ENCODE data around the gene SLCO2B1.

SLCO2B1 gene

DNA sequence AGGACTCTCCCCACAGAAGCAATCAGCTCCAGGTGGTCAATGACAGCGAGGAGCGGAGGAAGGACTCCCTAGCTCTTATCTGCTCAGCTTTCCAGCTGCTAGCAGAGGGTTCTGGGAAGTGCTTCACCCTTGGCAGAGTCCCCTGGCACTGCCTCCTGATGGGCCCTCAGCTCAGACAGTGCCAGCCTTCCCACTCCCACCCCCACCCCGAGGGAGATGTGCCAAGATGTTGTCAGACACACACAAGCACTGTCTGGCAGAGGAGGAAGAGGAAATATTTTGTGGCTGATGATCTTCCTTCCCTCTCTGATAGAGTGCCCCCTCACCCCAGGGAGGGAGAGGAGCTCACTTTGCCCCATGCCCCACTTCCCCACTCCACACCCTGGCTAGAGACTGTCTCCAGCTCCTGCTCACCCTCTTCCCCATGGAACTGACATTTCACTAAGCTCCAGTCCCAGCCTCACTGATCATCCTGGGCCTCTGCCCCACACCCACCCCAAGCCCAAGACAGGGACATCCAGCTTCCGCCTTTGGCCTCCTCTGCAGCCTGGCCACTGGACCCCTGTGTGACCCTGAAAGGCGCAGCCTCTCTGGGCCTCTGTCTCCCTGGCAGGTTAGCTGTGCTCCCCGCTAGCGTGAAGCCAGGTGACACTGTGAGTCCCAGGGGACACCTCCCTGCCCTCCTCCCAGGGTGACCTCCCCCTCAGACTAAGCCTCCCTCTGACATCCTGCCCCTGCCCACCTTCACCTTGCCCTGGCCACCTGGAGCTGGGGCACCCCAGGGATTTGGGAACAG lies 44.5 kb downstream of the SLCO2B1 start:
- no peaks in the 10 kb centered on the region for H3K36me3 Mint-ChIP-seq (ENCODE audit: insufficient read depth)
- ATAC-seq (replicated peaks; ENCODE audit: extremely low read depth, poor library complexity, severe bottlenecking), result no peak
- DNase-seq (ENCODE audit: low spot score in 2 of 2), result no peak
- no peak overlapping the region for H3K27ac Mint-ChIP-seq (ENCODE audit: low read depth)
- H3K27me3 Mint-ChIP-seq, result no peaks in the 10 kb centered on the region
- H3K9me3 Mint-ChIP-seq, result no peaks in the 10 kb centered on the region
- H3K4me3 Mint-ChIP-seq, result no peak overlapping the region
- no peaks in the 10 kb centered on the region for H3K4me1 Mint-ChIP-seq

- no peaks in the 10 kb centered on the region for H3K36me3 Mint-ChIP-seq (ENCODE audit: insufficient read depth)
- H3K4me3 Mint-ChIP-seq, result no peak overlapping the region
- no peaks in the 10 kb centered on the region for H3K9me3 Mint-ChIP-seq
- no peaks in the 10 kb centered on the region for H3K4me1 Mint-ChIP-seq
- no peak for ATAC-seq (replicated peaks; ENCODE audit: extremely low read depth, poor library complexity, severe bottlenecking)
- no peak overlapping the region for H3K27ac Mint-ChIP-seq (ENCODE audit: low read depth)
- DNase-seq (ENCODE audit: low spot score in 2 of 2), result no peak
- no peaks in the 10 kb centered on the region for H3K27me3 Mint-ChIP-seq
Observed at GRCh38 chr11:75196426-75196825, 45.5 kb downstream of the SLCO2B1 start.

- DNase-seq (ENCODE audit: low spot score in 2 of 2) (no peak), ATAC-seq (replicated peaks; ENCODE audit: extremely low read depth, poor library complexity, severe bottlenecking) (no peak)
- Mint-ChIP-seq H3K4me1 (no peaks in the 10 kb centered on the region), H3K27me3 (no peaks in the 10 kb centered on the region), H3K36me3 (ENCODE audit: insufficient read depth) (no peaks in the 10 kb centered on the region), H3K9me3 (no peaks in the 10 kb centered on the region), H3K4me3 (no peak overlapping the region), H3K27ac (ENCODE audit: low read depth) (no peak overlapping the region)
Observed at GRCh38 chr11:75197512-75198277, 46.8 kb downstream of the SLCO2B1 start.

DNA sequence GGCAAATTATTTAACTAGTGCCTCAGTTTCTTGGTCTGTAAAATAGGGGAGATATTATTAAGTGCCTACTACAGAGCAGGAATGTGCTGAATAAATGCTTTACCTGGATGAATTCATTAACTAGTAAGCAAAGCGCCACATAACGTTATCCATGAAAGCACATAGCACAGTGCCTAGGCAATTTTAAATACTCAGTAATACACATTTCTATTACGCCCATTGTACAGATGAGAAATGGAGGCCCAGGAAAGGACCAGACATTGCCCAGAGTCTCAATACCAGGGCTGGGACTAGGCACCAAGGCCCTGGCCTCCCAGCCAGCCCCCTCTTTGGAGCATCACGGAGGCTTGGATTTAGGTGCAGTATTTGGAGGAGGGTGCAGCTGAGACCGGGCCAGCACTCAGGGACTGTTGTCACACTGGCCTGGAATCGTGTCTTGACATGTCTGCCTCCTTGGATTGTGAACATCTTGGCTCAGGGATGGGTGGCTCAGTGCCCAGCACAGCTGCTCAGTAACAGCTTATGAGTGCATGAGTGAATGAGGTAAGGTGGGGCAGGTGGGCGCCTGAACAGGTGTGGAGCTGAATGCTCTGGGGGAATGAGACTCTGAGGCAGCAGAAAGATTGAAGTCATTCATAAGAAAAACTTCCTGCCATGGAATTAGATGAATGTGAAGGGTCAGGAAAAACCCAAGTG lies 47.5 kb downstream of the SLCO2B1 start:
- H3K27me3 Mint-ChIP-seq, result no peaks in the 10 kb centered on the region
- no peak overlapping the region for H3K4me3 Mint-ChIP-seq
- H3K36me3 Mint-ChIP-seq (ENCODE audit: insufficient read depth), result no peaks in the 10 kb centered on the region
- H3K4me1 Mint-ChIP-seq, result no peaks in the 10 kb centered on the region
- DNase-seq (ENCODE audit: low spot score in 2 of 2) (no peak), ATAC-seq (replicated peaks; ENCODE audit: extremely low read depth, poor library complexity, severe bottlenecking) (no peak)
- H3K9me3 Mint-ChIP-seq, result no peaks in the 10 kb centered on the region
- no peak overlapping the region for H3K27ac Mint-ChIP-seq (ENCODE audit: low read depth)

DNA sequence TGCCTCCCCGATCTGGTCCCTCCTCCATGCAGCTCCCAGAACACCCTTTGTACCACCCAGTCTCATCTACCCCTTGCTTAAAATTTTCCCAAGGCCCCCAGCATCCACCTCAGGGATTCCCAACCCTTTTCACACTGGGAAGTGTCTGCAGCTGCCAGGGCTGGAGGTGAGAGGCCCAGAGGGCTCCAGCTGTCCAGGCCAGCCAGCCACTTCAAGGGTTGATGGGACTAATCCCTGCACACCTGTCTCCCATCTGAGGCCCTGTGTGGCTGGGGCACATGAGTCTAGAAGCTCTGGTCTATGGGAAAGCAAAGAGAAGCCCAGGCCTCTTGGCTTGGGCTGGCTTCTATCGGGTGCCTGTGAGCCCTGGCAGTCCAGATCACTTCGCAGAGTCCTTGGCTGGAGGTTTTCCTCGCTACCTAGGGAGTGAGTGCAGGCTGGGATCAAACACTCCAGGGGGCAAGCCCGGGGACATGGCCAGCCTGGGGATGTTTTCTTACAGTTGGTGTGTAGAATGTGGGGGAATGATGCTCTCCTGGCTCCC lies 48.6 kb downstream of the SLCO2B1 start:
- ATAC-seq (replicated peaks; ENCODE audit: extremely low read depth, poor library complexity, severe bottlenecking), result no peak
- no peaks in the 10 kb centered on the region for H3K4me1 Mint-ChIP-seq
- DNase-seq (ENCODE audit: low spot score in 2 of 2), result no peak

GRCh38 chr11:75200051-75200450 lies 49.1 kb downstream of the SLCO2B1 start:
- Mint-ChIP-seq H3K27ac (ENCODE audit: low read depth) (no peak overlapping the region), H3K4me3 (no peak overlapping the region), H3K9me3 (no peaks in the 10 kb centered on the region), H3K4me1 (no peaks in the 10 kb centered on the region), H3K27me3 (no peaks in the 10 kb centered on the region), H3K36me3 (ENCODE audit: insufficient read depth) (no peaks in the 10 kb centered on the region)
- DNase-seq (ENCODE audit: low spot score in 2 of 2) (no peak), ATAC-seq (replicated peaks; ENCODE audit: extremely low read depth, poor library complexity, severe bottlenecking) (no peak)

More for the DNA sequence above, 48.6 kb downstream of the SLCO2B1 start:
- no peaks in the 10 kb centered on the region for H3K9me3 Mint-ChIP-seq
- no peak overlapping the region for H3K27ac Mint-ChIP-seq (ENCODE audit: low read depth)
- no peaks in the 10 kb centered on the region for H3K36me3 Mint-ChIP-seq (ENCODE audit: insufficient read depth)
- no peaks in the 10 kb centered on the region for H3K27me3 Mint-ChIP-seq
- H3K4me3 Mint-ChIP-seq, result no peak overlapping the region

DNA sequence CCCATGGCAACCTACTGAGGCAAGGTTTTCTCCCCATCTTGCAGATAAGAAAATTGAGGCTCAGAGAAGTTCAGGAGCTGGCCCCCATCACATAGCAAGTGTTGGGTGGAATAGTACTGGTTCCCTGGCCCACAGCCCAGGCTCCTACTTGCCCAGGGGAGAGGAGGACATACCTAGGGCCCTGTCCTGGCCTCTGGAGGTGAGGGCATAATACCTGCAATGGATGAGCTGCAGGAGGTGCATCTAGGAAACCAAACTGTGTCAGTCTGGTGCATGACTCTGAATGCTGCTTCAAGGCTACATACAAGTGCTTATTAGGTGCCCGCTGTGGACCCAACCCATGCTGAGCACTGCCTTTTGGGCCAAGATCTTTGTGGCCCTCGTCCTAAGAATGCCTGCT lies 49.6 kb downstream of the SLCO2B1 start:
- Mint-ChIP-seq H3K36me3 (ENCODE audit: insufficient read depth) (no peaks in the 10 kb centered on the region), H3K27ac (ENCODE audit: low read depth) (no peak overlapping the region), H3K9me3 (no peaks in the 10 kb centered on the region), H3K27me3 (no peaks in the 10 kb centered on the region), H3K4me3 (no peak overlapping the region), H3K4me1 (no peaks in the 10 kb centered on the region)
- no peak for DNase-seq (ENCODE audit: low spot score in 2 of 2)
- ATAC-seq (replicated peaks; ENCODE audit: extremely low read depth, poor library complexity, severe bottlenecking), result no peak

GRCh38 chr11:75201771-75202170 lies 50.9 kb downstream of the SLCO2B1 start:
- ATAC-seq (replicated peaks; ENCODE audit: extremely low read depth, poor library complexity, severe bottlenecking) (no peak), DNase-seq (ENCODE audit: low spot score in 2 of 2) (no peak)
- Mint-ChIP-seq H3K27ac (ENCODE audit: low read depth) (no peak overlapping the region), H3K4me3 (no peak overlapping the region), H3K9me3 (no peaks in the 10 kb centered on the region), H3K4me1 (no peaks in the 10 kb centered on the region), H3K27me3 (no peaks in the 10 kb centered on the region), H3K36me3 (ENCODE audit: insufficient read depth) (peaks cover 2% of the 10 kb centered on the region)

GRCh38 chr11:75202195-75202594 lies 51.3 kb downstream of the SLCO2B1 start:
- DNase-seq (ENCODE audit: low spot score in 2 of 2) (no peak), ATAC-seq (replicated peaks; ENCODE audit: extremely low read depth, poor library complexity, severe bottlenecking) (no peak)
- H3K27me3 Mint-ChIP-seq, result no peaks in the 10 kb centered on the region
- H3K4me1 Mint-ChIP-seq, result no peaks in the 10 kb centered on the region
- H3K36me3 Mint-ChIP-seq (ENCODE audit: insufficient read depth), result peaks cover 2% of the 10 kb centered on the region
- no peaks in the 10 kb centered on the region for H3K9me3 Mint-ChIP-seq
- H3K4me3 Mint-ChIP-seq, result no peak overlapping the region
- no peak overlapping the region for H3K27ac Mint-ChIP-seq (ENCODE audit: low read depth)

GRCh38 chr11:75203138-75203537 lies 52.2 kb downstream of the SLCO2B1 start:
- H3K27ac Mint-ChIP-seq (ENCODE audit: low read depth), result no peak overlapping the region
- no peak for ATAC-seq (replicated peaks; ENCODE audit: extremely low read depth, poor library complexity, severe bottlenecking)
- peaks cover 2% of the 10 kb centered on the region for H3K36me3 Mint-ChIP-seq (ENCODE audit: insufficient read depth)
- H3K9me3 Mint-ChIP-seq, result no peaks in the 10 kb centered on the region
- no peak overlapping the region for H3K4me3 Mint-ChIP-seq
- DNase-seq (ENCODE audit: low spot score in 2 of 2), result no peak
- H3K27me3 Mint-ChIP-seq, result no peaks in the 10 kb centered on the region
- no peaks in the 10 kb centered on the region for H3K4me1 Mint-ChIP-seq

- Mint-ChIP-seq H3K4me1 (no peaks in the 10 kb centered on the region), H3K27me3 (no peaks in the 10 kb centered on the region), H3K9me3 (no peaks in the 10 kb centered on the region), H3K36me3 (ENCODE audit: insufficient read depth) (peaks cover 2% of the 10 kb centered on the region), H3K4me3 (no peak overlapping the region), H3K27ac (ENCODE audit: low read depth) (no peak overlapping the region)
- DNase-seq (ENCODE audit: low spot score in 2 of 2), result no peak
- ATAC-seq (replicated peaks; ENCODE audit: extremely low read depth, poor library complexity, severe bottlenecking), result no peak
Observed at GRCh38 chr11:75203641-75204011, 52.7 kb downstream of the SLCO2B1 start.

- H3K4me1 Mint-ChIP-seq, result no peaks in the 10 kb centered on the region
- H3K27me3 Mint-ChIP-seq, result no peaks in the 10 kb centered on the region
- DNase-seq (ENCODE audit: low spot score in 2 of 2), result no peak
- no peak overlapping the region for H3K27ac Mint-ChIP-seq (ENCODE audit: low read depth)
- H3K36me3 Mint-ChIP-seq (ENCODE audit: insufficient read depth), result peaks cover 2% of the 10 kb centered on the region
- H3K9me3 Mint-ChIP-seq, result no peaks in the 10 kb centered on the region
- no peak for ATAC-seq (replicated peaks; ENCODE audit: extremely low read depth, poor library complexity, severe bottlenecking)
- no peak overlapping the region for H3K4me3 Mint-ChIP-seq
Observed at GRCh38 chr11:75204012-75204674, 53.2 kb downstream of the SLCO2B1 start.

Measured in central memory CD8-positive, alpha-beta T cell (primary cell).